Measurements from ENCODE around the gene FAM53B.

DNA sequence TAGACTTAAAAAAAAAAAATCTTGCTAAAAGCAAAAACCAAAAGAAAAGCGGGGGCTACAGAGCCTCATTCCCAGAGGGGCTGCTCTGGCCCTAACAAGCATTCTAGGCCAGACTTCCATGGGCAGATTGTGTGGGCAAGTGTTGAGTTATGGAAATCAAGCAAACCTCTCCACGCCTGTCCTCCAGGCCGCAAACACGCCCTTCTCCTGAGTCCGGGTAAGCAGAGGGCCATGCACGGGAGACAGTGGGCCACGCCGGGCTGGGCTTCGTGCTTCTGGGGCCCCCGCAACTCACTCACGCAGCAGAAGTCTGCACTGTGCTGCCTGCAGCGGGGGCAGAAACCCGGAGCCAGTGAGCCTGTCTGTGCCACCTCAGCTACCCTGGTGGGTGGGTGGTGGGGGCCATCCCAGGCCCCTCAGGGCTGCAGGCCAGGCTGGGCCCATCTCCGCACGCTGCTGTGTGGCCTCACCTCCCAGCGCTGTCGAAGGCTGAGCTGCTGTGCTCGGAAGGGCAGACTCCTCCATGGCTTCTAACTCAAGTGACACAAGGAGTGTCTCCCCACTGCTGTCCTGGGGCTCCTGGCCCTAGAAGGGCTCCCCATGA lies 125.6 kb downstream of the FAM53B start:
- no peak for TF ChIP-seq POLR2AphosphoS5 (IDR thresholded peaks at IDR 0.05; ENCODE audit: low read depth, low read length)
- no peak for TF ChIP-seq POLR2A (IDR thresholded peaks at IDR 0.05; ENCODE audit: low read depth, low read length)

All from GM12892 (cell line).